GM12892 (cell line): ENCODE measurements around the gene RNF145.

ENCODE experiments used
- POLR2A ChIP-seq: IDR thresholded peaks from 2 replicates; pipeline ENCODE4 v1.6.1; 2011; ENCODE audit warnings: low read depth, low read length, control low read depth
- POLR2AphosphoS5 ChIP-seq: IDR thresholded peaks from 2 replicates; pipeline ENCODE4 v1.6.1; 2011; ENCODE audit warnings: low read depth, low read length, control low read depth
- TAF1 ChIP-seq: IDR thresholded peaks from 2 replicates; pipeline ENCODE4 v1.6.1; 2011; ENCODE audit warnings: low read depth, mild to moderate bottlenecking, control low read depth, low read length, borderline replicate concordance

DNA sequence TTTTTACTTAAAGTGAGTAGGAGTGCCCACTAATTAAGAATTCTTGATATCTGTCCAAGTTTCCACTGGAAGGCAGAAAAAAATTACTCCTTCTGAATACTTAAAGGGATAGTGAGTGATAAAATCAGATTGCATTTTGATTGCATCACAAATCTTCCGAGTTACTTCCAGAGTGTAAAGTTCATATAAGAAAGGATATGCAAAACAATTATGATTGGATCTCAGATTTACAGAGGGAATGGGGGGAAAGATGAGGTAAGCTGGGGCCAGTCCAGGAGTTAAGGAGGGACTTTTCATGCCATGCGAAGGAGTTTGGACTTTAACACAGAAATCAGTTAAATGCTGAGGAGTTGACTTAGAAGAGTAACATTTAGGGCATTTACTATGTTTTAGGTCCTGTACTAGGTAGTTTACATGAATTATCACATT lies 9.3 kb upstream of the RNF145 start:
- TF ChIP-seq POLR2A (no peak), TAF1 (no peak), POLR2AphosphoS5 (no peak)
